Fibroblast of lung (primary cell): ENCODE data around the gene ABCA9.

Source experiments
- CTCF ChIP-seq, 2 donors: IDR thresholded peaks in 1 of 2; conservative IDR thresholded peaks in 1 of 2; 1 replicate in 1 of 2; 2 replicates in 1 of 2; pipeline ENCODE4 v1.5.1; 2011 to 2012; ENCODE audit warnings: low read length in 2 of 2, control low read depth in 1 of 2, inconsistent platforms in 1 of 2, low read depth in 1 of 2, mild to moderate bottlenecking in 1 of 2
- EZH2 ChIP-seq: IDR thresholded peaks from 2 replicates; pipeline ENCODE4 v1.5.1; 2012; ENCODE audit warnings: low read length, control low read depth, mild to moderate bottlenecking; ENCODE audit errors: missing control alignments

GRCh38 chr17:68961214-68961882, 99.4 kb downstream of the ABCA9 start:
- no peak for TF ChIP-seq CTCF (conservative IDR thresholded peaks at IDR 0.05 in 1 of 2, IDR thresholded peaks at IDR 0.05 in 1 of 2; ENCODE audit: low read depth in 1 of 2, low read length in 2 of 2)
- no peak for TF ChIP-seq EZH2
